ENCODE results near the gene AFAP1. TPM values are rescaled to one million over a fixed set of nuclear protein-coding genes. Genes with fewer than 3 reads are reported as not detected.
A peak's percentile ranks its signal among the peaks of the same experiment; 100 is the strongest.

Gene AFAP1
- polyA plus RNA-seq, 3 donors = 22.6 to 32.7 (median 25.7) TPM

DNA sequence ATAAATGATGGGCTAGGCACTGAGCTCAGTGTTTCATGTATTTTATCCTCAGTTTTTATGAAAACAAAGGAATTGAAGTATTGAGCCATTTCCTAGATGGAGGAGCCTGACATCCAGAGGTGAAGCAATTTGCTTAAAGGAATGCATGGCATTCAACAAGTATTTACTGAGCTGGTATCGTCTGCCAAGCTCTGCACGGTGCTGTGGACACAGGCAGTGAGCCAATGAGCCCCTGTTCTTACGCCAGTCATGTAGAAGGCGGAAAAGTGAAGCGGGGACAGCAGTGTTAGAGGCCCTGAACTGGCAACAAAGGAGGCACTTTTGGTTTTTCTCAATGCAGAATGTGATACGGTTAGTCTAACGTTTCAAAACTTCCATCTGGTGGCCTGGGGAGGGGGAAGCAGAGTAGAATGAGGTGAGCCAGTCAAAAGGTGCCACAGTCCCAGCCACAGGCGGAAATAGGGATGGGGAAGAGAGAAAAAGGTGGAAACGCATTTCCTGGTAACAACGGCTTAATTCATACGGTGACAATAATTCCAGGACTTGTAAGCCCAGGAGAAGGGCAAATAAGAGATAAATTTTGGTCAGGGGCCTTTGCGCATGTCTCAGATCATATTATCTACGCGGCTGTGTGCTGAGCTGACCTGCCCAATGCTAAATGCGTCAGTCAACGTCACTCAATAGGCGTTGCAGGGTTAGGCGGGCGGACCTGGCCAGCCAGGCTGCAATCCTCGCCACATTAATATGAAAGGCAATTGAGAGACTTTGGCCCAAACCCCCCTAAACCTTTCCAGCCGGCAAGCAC is 133.9 kb downstream of the AFAP1 start:
- peak in 2 of 11 donors; percentile 71 to 81 for DNase-seq (ENCODE audit: extremely low read depth in 1 of 11, low read depth in 9 of 11, low spot score in 4 of 11)

DNA sequence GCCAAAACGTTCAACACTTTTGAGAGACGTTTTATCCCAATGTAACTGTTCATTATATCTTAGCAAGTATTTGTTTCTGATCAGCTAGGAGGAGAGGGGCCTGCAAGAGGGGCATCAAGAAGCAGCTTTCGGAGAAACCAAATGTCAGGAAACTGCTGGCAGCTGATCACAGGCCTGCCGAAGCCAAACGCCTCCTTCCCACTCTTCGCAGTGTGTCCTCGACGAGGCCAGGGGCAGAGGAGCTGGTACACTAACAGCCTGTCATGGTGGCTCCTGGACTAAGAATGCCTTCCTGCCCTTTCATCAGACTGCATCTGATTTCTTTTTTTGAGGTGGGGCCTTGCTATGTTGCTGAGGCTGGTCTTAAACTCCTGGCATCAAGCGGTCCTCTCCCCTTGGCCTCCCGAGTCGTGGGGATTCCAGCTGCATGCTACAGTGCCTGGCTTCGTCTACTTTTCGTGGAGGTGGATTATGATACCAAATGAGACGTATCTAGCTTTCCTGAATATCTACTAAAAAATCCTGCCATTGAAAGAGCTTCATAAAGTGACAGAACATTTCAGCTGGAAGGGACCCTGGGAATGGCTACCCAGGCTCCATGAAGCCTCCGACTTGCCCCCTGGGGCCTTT is 134.8 kb downstream of the AFAP1 start:
- no peak for DNase-seq (ENCODE audit: extremely low read depth in 1 of 11, low read depth in 9 of 11, low spot score in 4 of 11)

DNA sequence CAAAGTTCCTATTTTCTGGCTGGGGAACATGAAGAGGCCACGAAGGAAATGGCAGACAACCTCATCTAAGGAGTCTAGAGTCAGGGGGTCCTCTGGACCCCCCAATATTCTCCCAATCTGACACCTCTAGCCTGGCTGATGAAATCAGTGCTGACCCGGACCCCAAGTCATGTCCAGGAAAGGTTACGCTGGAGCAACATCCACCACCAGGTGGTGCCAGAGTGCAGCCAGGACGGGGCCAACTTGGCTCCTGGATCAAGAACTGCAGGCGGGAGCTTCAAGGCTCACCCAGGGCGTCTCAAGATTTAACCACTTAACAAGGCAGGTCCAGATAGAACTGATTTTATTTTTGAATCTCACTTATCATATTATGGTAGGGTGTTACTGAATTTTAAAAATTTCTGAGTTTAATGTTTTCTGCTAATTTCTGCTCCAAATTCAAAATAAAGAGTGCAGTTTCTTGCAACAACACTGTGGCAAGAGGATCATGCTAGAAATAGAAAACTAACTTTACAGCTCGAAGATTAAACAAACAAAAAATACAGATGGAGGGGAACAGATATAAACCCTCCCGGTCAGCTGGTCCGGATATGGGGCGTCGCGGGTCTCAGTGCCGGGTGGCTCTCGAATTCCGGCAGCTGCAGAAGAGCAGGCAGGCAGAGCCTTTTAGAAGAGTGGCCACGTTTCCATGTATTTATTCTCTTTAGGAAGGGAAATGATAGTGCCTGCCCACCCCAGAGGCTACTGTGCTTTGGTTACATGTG is 135.5 kb downstream of the AFAP1 start:
- peak in 2 of 11 donors; percentile 75 to 79 for DNase-seq (ENCODE audit: extremely low read depth in 1 of 11, low read depth in 9 of 11, low spot score in 4 of 11)

DNA sequence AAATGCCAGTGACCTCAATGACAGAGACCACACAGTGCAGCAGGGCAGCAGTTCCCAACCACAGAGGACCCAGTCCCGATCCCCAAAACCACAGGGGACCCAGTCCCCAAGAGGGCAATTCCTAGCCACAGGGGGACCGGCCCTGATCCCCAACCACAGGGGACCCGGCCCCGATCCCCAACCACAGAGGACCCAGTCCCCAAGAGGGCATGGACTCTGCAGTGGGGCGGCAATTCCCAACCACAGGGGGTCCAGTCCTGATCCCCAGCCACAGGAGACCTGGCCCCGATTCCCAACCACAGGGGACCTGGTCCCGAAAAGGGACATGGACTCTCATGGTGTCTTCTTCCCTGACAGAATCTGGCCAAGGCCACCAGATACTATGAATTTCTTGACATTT is 136.3 kb downstream of the AFAP1 start:
- DNase-seq (ENCODE audit: extremely low read depth in 1 of 11, low read depth in 9 of 11, low spot score in 4 of 11) = no peak

DNA sequence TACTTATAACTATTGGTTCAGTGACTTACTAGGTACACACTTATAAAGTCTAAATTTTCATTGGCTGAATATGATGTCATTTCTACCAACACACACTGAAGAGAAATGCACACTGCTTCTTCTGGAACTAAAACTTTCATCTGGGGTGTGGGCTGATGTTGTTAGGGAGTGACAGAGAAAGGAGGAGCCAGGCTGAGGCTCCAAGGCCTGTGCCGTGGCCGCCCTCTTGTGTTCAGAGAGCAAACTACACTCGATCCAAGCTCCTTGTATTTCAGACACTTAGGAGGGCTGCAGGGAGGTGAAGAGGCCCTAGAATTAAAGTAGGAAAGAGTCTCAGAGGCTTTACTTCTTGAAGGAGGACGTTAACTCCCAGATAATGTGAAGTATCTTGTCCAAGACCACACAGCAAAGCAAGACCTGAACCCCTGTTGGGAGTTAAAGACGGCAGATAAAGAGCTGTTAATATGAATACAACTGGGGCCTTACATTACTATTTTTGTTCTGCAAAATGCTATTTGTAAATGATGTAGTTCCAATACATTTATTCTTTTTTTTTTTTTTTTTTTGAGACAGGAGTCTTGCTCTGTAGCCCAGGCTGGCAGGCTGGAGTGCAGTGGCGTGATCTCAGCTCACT is 137.5 kb downstream of the AFAP1 start:
- peak in 6 of 11 donors; percentile 70 to 84 (median 78) for DNase-seq (ENCODE audit: extremely low read depth in 1 of 11, low read depth in 9 of 11, low spot score in 4 of 11)

DNA sequence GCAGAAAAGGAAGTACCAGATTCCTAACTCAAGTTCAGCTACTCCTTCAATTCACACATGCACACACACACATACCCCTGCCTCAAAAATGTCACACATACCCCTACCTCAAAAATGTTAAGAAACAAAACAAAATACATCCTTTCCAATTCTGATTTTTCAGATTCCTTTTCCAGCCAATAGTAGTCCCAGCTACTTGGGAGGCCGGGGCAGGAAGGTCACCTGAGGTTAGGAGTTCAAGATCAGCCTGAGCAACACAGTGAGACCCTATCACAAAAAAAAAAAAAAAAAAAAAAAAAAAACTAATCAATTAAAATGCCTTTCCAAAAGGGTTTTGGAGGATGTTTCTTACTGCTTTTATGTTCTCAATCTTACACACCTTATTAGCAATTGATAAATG is 138.0 kb downstream of the AFAP1 start:
- DNase-seq (ENCODE audit: extremely low read depth in 1 of 11, low read depth in 9 of 11, low spot score in 4 of 11) = no peak

DNA sequence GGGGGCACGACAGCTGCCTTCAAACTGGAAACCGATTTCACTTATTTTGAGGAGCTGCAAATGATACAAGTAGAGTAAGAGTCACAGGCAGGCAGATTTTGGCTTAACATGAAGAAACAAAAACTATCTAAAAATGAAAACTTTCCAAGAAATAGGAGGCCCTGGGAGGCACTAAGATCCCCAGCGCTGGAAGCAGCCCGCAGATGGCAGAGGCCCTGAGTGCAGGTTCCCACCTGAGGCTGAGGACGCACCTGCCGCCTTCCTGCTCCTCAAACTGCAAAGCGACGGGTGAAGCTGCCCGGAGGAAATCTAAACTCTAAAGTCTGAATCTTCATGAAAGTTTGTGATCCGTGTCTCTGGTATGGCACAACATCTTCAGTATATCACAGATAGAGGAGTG is 138.7 kb downstream of the AFAP1 start:
- DNase-seq (ENCODE audit: extremely low read depth in 1 of 11, low read depth in 9 of 11, low spot score in 4 of 11) = no peak

DNA sequence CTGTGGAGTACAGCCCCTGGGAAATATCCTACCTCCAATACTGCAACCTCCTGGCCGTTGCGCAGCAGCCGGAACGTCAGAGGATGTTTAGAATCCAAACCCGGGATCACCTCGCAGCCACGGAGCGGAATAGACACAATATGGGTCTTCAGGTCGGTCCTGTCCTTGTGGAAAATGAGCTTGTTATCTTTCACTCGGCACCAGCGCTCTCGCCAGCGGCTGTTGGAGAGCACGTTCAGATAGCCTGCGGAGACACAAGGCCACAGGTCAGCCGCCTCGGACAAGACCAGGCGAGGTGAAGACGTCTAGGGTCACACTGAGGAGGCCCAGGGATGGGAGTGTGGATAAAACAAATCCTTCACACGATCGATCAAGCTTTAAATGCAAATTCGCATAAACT is 139.3 kb downstream of the AFAP1 start:
- DNase-seq (ENCODE audit: extremely low read depth in 1 of 11, low read depth in 9 of 11, low spot score in 4 of 11) = no peak

DNA sequence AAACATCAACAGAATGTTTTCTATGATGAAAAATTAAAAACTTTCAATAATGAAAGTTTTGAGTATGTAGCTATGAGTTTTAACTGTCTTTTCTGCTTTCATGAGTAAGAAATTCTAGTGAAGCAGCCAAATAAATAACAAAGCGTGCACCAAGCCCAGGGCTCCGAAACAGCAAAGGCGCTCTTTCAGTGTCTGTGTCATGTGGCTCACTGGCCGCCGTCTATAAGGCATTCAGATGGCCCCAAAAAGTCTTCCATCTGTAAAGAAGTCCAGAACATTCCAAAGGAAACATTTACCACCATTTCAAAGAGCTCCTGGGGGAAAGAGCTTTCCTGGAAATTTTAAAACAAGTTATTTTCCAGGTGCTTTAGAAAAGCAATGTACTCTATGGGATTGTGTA is 139.9 kb downstream of the AFAP1 start:
- no peak for DNase-seq (ENCODE audit: extremely low read depth in 1 of 11, low read depth in 9 of 11, low spot score in 4 of 11)

DNA sequence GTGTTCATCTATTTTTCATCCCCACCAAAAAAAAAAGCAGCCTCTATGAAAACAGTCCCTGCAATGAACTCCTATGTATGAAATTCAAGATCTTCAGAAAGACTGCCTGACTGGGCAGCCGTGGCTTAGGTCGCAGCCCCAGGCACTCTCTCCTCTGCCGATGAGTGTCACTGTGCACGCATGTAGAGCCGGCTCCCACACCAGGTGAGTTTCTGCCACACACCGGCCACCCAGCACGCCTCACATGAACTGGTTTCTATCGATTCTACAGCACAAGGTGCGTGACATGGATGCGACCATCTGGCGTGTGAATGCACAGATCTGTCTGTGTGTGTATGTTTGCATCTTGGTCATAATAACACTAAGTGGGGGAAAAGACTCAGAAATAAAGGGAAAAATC is 140.4 kb downstream of the AFAP1 start:
- no peak for DNase-seq (ENCODE audit: extremely low read depth in 1 of 11, low read depth in 9 of 11, low spot score in 4 of 11)

DNA sequence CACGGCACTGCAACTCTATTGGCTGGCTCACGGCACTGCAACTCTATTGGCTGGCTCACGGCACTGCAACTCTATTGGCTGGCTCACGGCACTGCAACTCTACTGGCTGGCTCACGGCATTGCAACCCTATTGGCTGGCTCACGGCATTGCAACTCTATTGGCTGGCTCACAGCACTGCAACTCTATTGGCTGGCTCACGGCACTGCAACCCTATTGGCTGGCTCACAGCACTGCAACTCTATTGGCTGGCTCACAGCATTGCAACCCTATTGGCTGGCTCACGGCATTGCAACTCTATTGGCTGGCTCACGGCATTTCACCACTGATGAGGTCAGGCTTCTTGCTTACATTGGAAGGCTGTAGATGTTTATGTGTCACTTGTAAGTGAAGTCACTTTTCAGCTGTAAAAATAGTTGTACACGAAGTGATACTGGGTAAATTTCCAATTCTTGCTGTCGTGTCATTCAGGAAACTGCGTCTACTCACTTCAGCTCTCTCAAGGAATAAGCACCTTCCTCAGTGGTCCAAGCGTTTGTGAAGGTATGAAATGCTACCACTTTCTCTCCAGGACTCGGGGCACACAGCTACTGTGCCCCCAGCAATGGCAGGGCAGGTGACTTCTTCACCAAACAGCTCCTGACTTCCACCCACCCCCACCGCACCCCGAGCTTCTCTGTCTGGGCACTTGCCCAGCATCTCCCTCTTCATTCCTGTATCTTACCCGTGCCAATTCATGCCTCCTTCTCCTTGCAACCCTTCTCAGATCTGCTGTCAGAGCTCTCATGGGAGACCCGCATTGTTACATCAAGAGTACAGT is 141.3 kb downstream of the AFAP1 start:
- no peak for DNase-seq (ENCODE audit: extremely low read depth in 1 of 11, low read depth in 9 of 11, low spot score in 4 of 11)

DNA sequence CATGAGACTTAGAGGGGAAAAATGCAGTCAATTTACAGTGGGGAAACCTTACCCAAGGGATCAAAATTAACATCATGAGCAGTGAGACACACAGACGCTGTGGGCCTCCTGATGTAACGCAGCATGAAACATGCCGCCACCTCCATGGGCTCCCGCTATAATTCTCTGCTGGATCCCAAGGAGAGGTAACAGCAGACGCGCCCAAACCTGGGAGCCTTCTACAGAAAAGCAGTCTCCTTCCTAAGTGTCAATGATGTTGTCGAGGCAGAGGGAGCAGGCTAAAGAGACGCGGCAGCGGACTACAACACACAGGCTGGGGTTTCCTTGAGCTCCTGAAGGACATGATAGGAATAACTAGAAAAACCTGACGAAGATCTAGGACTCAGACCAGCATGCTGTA is 142.3 kb downstream of the AFAP1 start:
- DNase-seq (ENCODE audit: extremely low read depth in 1 of 11, low read depth in 9 of 11, low spot score in 4 of 11) = no peak

DNA sequence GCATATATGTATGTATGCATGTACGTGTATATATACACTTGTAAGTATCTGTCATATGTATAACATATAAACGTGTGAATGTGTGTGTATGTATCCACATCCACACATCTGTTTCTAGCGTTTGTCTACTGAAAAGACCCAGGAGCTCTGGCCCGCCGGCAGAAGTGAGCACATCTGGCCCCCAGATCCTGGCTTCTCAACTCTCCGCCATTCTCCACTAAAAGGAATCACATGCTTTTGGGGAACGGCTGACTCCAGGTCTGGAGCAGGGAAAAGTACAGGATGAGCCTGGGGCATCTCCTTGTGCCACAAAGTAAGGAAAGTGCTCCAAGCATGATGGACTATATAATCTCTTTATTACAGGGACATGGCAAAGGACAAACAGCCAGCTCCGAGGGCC is 143.7 kb downstream of the AFAP1 start:
- no peak for DNase-seq (ENCODE audit: extremely low read depth in 1 of 11, low read depth in 9 of 11, low spot score in 4 of 11)

DNA sequence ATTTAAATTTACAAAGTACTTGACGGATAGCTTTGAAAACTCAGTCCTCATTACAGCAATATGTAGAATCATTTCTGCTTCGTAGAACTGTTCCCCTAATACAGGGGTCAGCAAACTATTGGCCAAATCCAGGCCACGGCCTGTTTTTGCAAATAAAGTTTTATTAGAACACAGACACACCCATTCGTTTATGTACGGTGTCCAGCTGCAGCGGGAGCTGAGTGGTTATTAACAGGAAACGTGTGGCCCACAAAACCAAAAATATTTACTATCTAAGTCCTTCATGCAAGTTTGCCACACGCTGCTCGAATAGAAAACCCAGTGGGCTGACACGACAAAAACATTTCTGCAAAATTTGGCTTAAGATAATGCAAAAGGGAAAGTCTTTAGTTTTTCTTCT is 146.5 kb downstream of the AFAP1 start:
- no peak for DNase-seq (ENCODE audit: extremely low read depth in 1 of 11, low read depth in 9 of 11, low spot score in 4 of 11)

DNA sequence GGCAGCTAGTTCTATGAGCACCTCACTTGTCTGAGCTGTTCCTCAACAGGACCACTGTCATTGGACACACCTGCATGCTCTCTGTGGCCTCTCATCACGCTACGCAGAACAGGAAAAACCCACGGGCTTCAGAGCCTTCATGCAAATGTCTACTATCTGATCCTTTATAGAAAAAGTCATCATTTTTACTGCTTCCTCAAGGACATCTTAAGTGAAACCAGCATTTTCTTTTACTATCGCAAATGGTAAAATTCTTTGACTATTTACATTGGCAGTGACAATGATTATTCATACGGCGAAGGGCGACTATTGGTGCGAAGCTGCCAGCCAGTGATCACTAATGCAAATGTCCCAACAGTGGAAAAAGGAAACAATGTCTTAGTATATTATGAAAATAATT is 147.0 kb downstream of the AFAP1 start:
- no peak for DNase-seq (ENCODE audit: extremely low read depth in 1 of 11, low read depth in 9 of 11, low spot score in 4 of 11)

DNA sequence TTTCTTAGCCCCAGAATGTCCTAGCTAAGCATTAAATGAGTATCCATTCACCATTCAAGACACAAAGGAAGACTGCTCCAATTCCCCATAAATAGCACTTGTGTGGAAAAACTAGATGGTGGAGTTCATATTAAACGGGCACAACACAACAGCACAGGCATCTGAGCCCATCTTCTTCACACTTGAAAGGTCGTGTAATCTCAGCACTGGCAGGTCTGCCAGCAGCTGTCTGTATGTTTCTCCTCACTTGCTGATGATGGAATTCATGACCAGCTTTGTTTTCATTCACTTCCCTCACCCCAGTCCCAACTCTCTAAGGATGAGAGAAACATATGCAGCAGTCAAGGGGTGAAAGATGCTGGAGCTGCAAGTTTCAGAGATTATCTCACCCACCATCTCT is 148.7 kb downstream of the AFAP1 start:
- no peak for DNase-seq (ENCODE audit: extremely low read depth in 1 of 11, low read depth in 9 of 11, low spot score in 4 of 11)

DNA sequence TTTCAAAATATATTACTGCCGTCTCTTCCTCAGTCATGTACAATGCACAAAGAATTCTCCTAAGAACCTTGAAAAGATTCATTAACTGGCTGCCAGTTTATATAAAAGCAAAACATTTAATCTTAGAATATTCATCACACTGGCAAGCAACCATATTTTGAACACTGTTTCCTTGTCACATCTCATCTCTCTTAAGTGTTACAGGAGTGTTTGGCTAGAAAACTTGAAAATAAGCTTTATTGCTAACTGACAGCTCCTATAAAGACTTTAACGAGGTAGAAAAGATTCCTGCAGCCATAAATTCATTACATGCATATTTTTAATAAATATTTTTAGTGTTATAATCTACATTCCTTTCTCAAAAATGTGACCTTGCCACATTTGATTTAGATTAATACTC is 149.6 kb downstream of the AFAP1 start:
- no peak for DNase-seq (ENCODE audit: extremely low read depth in 1 of 11, low read depth in 9 of 11, low spot score in 4 of 11)

DNA sequence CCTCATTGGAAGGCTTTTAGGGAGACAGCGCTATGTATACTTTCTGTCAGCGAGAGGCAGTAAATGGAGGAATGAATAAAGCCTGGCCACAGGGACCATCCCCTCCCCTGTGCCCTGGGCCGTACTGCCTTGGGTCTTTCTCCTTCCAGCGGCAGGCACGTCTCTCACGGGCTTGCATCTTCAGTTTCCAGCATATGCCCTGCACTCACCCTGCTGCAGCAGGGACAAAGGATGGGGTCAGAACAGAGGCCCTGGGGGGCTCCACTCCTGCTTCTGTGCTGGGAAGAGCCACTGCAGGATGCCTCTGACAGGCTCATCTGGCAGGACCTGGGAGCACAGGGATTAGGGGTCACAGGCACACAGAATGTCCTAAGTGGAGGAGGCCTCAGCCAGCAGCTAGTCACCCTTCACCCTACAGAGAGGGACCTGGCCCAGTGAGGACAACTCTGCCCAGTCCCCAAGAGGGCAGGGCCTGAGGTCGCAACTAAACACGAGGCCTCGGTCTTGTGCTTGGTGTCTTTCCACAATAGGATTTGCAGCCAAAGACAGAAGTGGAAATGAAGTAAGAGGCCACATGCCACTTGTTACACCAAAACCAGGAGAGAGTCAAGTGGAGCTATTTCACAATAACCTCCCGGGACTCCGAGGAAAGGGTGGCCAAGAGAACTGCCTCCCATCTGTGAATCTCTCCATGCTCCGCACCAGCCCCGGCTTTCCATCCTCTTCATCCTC is 150.8 kb downstream of the AFAP1 start:
- no peak for DNase-seq (ENCODE audit: extremely low read depth in 1 of 11, low read depth in 9 of 11, low spot score in 4 of 11)

Data from renal cortex interstitium (tissue), 11 donors.